ENCODE measurements around the gene MAD2L1BP.
"Not testable (repeated sequence)": the region's sequence is repeated elsewhere in the genome, so short reads cannot be mapped to it uniquely, and the experiment has no call there.

Gene MAD2L1BP, protein sequence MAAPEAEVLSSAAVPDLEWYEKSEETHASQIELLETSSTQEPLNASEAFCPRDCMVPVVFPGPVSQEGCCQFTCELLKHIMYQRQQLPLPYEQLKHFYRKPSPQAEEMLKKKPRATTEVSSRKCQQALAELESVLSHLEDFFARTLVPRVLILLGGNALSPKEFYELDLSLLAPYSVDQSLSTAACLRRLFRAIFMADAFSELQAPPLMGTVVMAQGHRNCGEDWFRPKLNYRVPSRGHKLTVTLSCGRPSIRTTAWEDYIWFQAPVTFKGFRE

DNA sequence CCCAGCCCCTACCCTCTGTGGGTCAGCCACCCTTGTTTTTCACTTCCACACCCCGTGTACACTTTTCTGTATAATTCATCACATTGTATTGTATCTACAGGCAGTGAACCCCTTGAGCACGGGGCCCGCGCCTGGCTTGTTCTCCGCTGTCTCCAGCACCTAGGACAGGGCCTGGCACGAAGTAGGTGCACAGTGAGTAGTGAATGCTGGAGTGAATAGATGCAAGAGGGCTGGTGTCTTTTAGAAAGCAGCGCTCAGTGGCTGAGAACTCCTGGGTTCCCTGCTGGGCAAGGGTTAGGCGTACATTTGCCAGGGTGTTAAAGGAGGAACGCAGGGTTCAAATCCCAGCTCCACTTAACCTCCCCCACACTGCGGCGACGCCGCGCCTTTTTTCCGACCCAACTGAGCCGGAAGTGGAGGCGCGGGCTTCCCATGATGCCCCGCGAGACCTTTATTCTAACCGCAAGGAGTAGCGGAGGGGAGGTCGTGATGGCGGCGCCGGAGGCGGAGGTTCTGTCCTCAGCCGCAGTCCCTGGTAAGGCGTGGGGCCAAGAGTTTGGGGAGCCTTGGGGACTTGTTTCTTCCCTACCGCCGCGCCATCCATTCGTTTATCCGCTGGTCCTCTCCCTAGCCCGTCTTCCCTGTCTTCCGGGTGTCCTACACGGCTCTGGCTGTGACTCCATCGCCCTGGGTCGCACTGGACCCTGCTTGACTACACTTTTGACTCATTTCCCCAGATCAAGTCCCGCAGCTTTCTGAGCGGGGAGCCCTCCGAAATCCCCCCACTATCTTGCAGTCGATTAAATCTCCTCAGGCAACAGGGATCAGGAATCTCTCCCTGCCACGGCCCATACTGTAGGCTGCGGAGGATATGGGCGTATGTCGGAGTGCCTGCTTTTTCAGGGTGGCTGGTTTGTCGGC, at the start of gene MAD2L1BP:
MAD2L1BP (plus strand) TSS at position 454 of the 921 bp plus-strand sequence; CDS start at position 490, 36 bp downstream.
- DNase-seq (ENCODE audit: low read depth in 2 of 2): peak; percentile 76 to 83

DNA sequence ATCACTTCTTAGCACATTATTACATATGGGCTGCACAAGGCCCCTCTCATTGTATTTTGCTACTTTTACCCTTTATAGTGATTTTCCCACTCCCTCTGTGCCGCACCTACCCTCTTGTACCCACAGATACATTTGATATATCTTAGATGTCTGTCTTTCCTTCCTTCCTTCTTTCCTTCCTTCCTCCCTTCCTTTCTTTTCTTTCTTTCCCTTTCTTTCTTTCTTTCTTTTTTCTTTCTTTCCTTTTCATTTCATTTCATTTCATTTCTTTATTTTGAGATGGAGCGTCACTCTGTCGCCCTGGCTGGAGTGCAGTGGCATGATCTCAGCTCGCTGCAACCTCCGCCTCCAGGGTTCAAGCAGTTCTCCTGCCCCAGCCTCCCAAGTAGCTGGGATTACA, 47.4 kb upstream of the MAD2L1BP start:
- no peak for DNase-seq (ENCODE audit: low read depth in 2 of 2)

DNA sequence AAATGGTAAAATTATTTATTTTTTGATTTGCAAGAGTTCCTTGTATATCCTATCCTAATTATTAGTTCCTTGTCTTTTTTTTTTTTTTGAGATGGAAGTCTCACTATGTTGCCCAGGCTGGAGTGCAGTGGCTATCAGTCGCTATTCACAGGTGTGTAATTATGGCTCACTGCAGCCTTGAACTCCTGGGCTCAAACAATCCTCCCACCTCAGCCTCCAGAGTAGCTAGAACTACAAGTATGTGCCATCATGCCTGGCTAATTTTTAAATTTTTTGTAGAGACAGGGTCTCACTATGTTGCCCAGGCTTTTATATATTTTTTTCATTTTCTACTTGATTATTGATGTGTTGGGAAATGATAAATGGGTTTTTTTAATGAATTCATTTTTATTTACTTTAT, 46.1 kb upstream of the MAD2L1BP start:
- DNase-seq (ENCODE audit: low read depth in 2 of 2): not testable (repeated sequence)

DNA sequence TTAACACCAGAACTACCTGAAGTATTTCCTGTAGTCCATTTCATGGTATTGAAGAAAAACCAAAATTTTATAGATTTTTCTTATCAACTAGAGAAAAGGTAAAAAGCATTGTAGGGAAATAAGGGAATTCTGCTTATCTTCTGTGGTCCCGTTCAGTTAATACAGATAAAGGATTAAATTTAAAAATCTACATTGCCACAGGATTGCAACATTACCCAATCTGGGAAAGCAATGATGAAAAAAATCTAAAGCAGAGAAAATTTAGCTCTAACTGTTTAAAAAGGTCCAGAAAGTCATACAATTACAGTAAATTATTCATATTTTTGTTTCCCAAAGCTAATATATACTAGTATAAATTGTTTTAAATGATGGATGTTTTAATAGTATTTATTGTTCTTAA, 41.7 kb upstream of the MAD2L1BP start:
- no peak for DNase-seq (ENCODE audit: low read depth in 2 of 2)

DNA sequence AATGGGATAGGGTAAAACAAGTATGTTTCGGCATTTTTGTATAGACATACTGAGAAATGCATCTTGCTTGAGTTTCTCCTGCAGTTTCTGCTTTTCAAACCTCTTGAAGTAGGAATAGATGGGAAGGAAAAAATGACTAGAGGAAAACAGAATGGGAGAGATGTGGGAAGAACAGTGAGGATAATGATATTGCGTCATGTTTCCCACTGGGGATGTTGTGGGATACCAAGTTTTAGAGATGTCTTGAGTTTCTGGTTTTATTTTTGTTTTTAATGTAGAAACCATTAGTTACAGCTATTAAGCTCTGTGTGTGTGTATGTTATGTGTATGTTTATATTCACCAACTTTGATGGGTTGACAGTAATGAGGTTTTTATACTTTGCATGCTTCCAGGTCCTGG, 35.0 kb upstream of the MAD2L1BP start:
- no peak for DNase-seq (ENCODE audit: low read depth in 2 of 2)

DNA sequence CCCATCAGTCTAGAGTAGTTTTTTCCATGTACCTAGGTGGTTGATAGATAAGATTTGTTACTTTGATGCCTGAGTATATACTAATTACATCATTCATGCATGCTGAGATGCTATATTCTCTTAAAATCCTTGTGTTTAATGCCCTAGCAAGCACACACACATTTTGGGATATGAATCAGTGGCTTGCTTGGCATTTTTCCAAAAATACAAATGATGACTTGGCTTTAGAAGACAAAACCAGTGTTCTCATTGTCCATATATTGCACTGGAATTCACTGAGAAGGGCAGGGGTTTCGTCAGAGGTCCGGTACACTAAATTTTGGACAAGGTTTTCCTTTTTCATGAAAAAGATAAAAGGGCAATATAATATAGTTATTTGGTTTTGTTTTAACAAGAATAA, 31.5 kb upstream of the MAD2L1BP start:
- DNase-seq (ENCODE audit: low read depth in 2 of 2): no peak

DNA sequence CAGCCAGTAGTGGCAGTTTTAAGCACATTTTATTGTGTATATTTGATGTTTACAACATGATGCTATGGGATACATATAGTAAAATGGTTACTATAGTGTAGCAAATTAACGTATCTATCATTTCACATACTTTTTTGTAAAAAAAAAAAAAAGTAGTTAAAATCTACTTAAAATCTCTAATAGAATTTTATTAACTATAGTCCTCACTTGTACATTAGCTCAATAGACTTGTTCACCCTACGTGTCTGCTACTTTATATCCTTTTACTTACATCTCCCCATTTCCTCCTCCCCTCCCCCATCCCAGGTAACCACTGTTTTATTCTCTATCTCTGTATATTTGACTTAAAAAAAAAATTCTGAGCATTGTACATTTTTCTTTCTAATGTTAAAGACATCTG, 29.6 kb upstream of the MAD2L1BP start:
- DNase-seq (ENCODE audit: low read depth in 2 of 2): no peak

DNA sequence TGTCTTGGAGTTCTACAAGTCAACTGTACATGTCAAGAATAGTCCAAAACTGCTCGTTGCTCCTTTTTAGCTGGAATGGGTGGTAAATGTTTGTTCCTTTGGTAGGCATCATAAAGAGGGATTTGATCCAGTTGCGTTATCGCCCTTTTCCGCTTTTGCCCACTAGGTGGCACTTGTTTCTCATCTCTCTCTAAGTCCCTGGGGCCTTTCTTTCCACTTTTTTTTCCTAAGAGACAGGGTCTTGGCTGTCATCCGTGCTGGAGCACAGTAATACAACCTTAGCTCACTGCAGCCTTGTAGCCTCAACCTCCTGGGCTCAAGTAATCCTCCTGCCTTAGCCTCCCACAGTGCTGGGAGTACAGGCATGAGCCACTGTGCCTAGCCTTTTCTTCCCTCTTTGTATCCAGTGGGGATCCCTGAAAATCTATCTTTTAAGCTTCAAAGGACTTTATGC, 27.3 kb upstream of the MAD2L1BP start:
- peak in 1 of 2 experiments; percentile 57 for DNase-seq (ENCODE audit: low read depth in 2 of 2)

DNA sequence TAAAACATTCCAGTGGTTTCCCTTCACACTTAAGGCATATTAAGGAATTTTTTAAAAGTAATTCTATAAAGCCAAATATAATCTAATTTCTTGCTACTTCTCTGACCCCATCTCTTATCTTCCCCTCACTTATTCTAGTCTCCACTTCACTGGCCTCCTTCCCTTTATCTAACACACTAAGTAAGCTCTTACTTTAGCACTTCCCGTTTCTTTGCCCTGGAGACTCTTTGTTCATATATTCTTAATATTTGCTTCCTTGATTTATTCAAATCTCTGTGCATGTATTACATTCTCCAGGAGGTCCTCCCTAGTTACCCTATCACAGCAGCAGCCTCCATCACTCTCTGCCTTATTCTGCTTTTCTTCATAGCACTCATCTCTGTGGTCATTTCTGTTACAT, 26.8 kb upstream of the MAD2L1BP start:
- DNase-seq (ENCODE audit: low read depth in 2 of 2): no peak

DNA sequence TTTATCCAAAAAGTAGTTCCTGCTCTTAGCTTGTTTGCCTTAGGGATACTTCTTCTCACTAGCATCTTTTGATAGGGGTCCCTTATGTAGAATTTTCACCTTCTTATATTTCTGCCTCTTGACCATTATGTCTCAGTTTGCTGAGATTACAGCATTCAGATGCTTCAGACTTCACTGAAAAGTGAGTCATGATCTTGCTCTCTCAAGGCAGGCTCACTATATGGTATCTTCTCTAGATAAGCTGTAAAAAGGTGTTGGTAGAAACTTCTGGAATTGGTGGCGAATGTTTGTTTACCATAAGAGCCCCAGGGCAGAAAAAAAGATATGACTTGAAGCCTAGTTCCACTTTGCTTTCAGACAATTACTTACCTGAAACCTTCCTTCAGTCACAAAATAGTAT, 26.2 kb upstream of the MAD2L1BP start:
- no peak for DNase-seq (ENCODE audit: low read depth in 2 of 2)

DNA sequence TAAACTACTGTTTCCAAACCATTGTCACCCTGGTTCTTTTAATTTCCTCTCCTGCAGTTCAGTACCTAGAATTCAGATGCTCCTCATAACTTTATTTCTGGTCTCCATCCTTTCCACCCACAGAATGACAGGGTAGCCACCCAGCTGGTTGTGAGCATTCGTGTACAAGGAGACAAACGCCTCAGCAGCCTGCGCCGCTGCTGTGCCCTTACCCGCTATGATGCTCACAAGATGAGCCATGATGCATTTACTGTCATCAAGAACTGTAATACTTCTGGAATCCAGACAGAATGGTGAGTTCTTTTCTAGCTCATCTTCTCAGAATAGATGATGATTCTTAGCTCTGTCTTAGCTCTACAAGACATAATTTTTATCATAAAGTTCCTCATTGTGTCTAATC, 25.2 kb upstream of the MAD2L1BP start:
- DNase-seq (ENCODE audit: low read depth in 2 of 2): no peak

DNA sequence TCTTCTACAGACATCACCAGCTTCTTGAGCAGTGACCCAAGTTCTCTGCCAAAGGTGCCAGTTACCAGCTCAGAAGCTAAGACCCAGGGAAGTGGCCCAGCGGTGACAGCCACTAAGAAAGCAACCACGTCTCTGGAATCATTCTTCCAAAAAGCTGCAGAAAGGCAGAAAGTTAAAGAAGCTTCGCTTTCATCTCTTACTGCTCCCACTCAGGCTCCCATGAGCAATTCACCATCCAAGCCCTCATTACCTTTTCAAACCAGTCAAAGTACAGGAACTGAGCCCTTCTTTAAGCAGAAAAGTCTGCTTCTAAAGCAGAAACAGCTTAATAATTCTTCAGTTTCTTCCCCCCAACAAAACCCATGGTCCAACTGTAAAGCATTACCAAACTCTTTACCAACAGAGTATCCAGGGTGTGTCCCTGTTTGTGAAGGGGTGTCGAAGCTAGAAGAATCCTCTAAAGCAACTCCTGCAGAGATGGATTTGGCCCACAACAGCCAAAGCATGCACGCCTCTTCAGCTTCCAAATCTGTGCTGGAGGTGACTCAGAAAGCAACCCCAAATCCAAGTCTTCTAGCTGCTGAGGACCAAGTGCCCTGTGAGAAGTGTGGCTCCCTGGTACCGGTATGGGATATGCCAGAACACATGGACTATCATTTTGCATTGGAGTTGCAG, 21.8 kb upstream of the MAD2L1BP start:
- DNase-seq (ENCODE audit: low read depth in 2 of 2): no peak

DNA sequence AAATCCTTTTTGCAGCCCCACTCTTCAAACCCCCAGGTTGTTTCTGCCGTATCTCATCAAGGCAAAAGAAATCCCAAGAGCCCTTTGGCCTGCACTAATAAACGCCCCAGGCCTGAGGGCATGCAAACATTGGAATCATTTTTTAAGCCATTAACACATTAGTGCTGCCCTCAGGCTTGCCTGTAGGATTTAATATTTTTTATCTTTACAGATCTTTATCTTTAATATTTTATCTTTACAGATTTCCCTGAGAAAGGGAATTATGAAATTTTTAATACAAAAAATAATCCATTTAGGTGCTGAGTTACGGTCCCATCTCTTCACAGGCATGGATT, 21.3 kb upstream of the MAD2L1BP start:
- no peak for DNase-seq (ENCODE audit: low read depth in 2 of 2)

DNA sequence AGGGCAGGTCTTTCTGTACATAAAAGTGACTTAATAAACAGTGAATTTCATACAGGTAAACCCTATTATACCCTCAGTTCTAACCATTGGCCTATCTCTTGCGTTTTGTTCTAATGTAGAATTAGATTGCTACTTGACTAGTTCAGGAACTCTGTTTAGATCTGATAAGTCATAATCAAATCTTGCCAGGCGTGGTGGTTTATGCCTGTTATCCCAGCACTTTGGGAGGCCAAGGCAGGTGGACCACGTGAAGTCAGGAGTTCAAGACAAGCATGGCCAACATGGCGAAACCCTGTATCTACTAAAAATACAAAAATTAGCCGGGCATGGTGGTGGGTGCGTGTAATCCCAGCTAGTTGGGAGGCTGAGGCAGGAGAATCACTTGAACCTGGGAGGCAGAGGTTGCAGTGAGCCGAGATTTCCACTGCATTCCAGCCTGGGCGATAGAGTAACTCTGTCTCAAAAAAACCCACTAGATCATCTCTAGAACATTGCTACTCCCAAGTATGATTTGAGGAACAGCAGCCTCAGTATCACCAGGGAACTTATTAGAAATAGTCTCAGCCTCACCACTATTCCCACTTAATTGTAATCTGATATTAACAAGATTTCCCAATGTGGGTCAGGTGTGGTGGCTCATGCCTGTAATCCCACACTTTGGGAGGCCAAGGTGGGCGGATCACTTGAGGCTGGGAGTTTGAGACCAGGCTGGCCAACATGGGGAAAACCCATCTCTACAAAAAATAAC, 18.7 kb upstream of the MAD2L1BP start:
- no peak for DNase-seq (ENCODE audit: low read depth in 2 of 2)

DNA sequence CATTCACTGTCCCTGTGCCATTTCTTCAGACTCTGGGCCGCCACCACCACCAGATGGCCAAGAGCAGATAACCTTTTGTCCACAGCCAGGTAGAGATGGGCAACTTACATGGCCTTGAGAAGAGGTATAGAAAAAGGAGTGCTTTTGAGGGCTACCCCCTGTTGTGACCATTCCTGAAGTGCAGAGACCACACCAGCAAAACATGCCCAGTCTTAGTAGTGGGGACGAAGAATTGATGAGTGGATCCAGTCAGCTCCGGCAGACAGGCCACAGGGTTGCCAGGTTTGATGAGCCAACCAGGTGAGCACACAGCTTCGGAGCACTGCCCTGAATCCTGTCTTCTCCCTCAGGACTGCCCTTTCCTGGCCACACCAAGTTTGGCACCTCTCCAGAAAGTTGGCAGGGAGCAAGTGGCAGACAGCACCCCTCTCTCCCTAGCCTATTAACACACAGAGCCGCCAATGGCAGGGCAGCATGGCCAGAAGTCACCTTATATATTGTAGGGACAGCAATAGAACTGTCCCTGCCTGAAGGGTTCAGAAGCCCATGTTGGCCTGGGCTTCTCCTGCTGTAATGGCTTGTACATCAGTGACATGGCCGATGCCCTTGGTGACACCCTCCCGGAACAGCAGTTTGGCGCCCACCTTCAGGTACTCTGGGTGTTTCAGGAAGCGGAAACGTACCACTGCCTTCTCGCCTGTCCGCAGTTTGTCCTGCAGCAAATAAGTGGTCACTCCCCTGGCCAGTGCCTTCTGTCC, 14.4 kb upstream of the MAD2L1BP start:
- no peak for DNase-seq (ENCODE audit: low read depth in 2 of 2)

DNA sequence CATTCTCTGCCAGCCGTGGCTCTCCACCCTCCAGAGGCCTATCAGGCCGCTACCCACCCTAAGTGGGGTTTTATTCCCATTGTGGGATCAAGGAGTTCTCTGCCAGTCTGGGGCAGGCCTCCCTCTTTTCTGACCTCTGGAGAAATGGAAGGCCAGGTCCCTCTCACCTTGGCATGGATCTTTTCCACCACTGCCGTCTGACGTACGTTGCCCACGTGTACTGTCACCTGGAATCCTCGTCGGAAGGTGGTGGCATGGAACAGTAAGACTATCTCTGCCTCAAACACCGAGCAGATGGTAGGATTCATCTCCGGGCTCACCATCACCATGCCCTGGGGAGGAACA, 13.8 kb upstream of the MAD2L1BP start:
- no peak for DNase-seq (ENCODE audit: low read depth in 2 of 2)

DNA sequence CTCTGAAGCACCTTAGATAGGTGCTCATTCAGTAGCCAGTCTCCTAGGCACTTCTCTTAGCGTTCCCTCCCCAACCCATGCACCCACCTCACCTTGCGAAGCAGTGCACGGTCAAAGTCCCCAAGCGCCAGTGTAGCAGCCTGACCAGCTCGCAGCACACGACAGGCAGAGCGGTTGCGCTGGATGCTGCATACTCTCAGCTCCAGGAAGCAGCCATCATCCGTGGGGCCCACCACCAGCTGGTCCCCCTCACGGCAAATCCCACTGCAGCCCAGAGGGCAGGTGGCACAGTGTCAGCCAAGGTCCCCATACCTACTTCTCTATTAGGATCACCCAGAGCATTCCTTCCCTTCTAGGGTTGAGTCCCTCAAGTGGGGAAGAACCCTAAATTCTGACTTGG, 13.1 kb upstream of the MAD2L1BP start:
- DNase-seq (ENCODE audit: low read depth in 2 of 2): no peak

DNA sequence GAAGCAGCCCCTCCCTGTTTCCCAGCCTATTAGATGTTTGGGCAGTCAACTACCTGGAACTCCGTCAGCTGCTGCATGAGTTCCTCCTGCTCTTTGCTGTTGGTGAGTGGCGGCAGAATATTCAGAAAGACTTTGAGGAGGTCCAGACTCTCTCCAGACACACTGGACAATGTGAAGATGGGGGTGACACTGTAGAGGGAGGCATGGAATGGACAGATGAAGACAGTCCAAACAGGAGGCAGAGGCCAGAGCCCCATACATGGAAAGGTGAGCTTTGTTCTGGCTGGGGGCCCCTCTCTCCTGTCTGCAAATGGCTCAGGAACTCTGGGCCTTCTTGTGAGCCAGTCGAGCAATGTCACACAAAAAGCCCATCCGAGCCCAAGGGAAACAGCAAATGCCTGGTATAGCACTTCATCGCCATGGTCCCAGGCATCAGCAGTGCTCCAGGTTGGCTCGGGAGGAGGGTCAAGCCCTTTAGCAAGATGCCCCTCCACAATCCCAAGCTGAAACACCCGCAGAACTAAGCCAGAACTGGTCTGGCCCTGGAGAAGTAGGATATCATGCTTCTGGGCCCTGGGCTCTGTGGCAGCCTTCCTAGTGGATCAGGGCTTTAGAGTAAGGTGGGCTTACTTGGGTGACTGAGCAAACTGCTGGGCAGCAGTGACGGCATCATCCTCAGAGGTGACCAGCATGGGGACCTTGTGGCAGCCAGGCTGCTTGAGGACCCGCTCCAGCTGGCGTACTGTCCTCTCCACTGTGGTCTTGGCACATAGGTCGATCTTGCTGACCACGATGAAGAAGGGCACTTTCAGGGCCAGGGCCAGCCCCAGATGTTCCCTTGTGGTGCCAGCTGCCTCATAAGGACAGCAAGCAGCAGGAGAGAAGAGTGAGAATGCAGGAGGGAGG, 11.5 kb upstream of the MAD2L1BP start:
- no peak for DNase-seq (ENCODE audit: low read depth in 2 of 2)

DNA sequence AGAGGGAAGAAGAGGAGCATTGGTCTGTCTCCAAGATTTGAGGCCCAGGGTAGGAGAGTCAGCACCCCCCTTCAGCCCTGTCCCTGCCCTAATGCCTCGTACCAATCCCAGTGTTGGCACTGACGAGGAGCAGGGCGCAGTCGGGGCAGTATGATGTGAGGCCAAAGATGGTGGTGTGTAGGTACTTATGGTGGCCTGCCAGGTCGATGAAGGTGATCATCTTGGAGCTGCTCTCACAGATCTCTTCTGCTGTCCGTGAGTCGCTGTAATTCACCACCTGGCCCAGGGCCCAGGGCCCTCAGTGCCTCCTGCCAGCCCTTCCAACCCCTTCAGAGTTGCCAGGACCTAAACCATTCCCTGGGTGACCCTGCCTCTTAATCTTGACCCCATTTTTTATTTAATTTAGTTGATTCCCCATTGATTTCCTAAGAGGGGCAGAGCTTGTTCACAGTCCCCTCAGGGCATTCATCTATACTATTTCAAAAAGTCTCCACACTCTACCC, 10.8 kb upstream of the MAD2L1BP start:
- DNase-seq (ENCODE audit: low read depth in 2 of 2): no peak

DNA sequence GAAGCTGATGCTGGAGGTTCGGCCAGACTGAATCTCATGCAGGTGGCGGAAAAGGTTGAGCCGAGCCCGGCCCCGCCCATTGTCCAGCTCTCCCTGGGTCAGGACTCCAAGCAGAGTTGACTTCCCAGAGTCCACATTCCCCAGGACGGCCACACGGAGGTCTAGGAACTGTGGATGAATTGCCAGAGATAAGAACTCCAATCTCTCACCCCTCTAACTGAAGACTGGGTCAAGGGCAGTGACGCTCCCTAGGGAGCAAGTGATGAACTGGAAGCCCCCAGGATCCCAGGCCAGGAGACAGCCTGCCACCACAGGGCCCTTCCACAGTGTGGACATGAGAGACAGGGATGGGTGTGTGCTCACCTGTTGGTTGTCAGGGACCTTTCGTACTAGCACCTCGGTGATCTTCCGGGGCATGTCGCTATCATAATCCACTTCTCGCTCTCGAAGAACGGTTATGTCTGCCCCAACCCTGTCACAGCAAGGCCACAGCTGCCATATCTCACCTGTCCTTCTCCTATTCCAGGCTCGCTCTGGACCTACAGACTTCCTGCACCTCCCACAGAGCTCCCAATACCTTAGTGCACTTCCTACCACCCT, 10.1 kb upstream of the MAD2L1BP start:
- DNase-seq (ENCODE audit: low read depth in 2 of 2): no peak
